PC-9 (cell line): ENCODE measurements around the gene CNIH2.

Experiments used
- CTCF ChIP-seq: fragments of 200-600 bp; sonication (generic); conservative IDR thresholded peaks from 2 replicates; pipeline ENCODE4 v1.6.1; 2017; ENCODE audit warnings: mixed run types, antibody characterized with exemption, mild to moderate bottlenecking, moderate library complexity
- EZH2 ChIP-seq: fragments of 200-600 bp; sonication (generic); IDR thresholded peaks from 2 replicates; pipeline ENCODE4 v1.8.0; 2017; ENCODE audit warnings: antibody characterized with exemption, low read depth

- TF ChIP-seq CTCF (no peak), EZH2 (no peak)
These were observed 9.4 kb downstream of the CNIH2 start for GRCh38 chr11:66287211-66287888.
